Thyroid gland (tissue), 4 donors: Measurements from ENCODE around the gene DIAPH1. TPM values are rescaled to one million over a fixed set of nuclear protein-coding genes. Genes with fewer than 3 reads are reported as not detected.
A peak's percentile ranks its signal among the peaks of the same experiment; 100 is the strongest.

Experiments used
- DNase-seq, 2 donors: peaks; one replicate each; pipeline ENCODE4 v3.0.0-alpha.2; 2019
- H3K27ac ChIP-seq, 3 donors: fragments of 200-600 bp; sonication (generic); 1 replicate in 2 of 3; 2 replicates in 1 of 3; pipeline ENCODE4 v1.5.1; 2016 to 2019; ENCODE audit warnings: mild to moderate bottlenecking in 1 of 3, moderate library complexity in 1 of 3
- H3K27me3 ChIP-seq: fragments of 200-600 bp; sonication (generic); one replicate; pipeline ENCODE4 v1.5.1; 2019
- H3K36me3 ChIP-seq, 2 donors: fragments of 200-600 bp; sonication (generic); one replicate each; pipeline ENCODE4 v1.5.1; 2016 to 2019
- H3K4me1 ChIP-seq, 2 donors: fragments of 200-600 bp; sonication (generic); one replicate each; pipeline ENCODE4 v1.5.1; 2017 to 2019
- H3K4me3 ChIP-seq, 3 donors: fragments of 200-600 bp; sonication (generic); replicated peaks in 1 of 3; 1 replicate in 2 of 3; 2 replicates in 1 of 3; pipeline ENCODE4 v1.5.1; 2016; ENCODE audit warnings: mild to moderate bottlenecking in 1 of 3
- H3K9me3 ChIP-seq: fragments of 200-600 bp; sonication (generic); one replicate; pipeline ENCODE4 v1.5.1; 2017
- CTCF ChIP-seq, 6 experiments: fragments of 200-600 bp in 3 of 6; fragments of 450-650 bp in 3 of 6; sonication (generic) in 3 of 6; IDR thresholded peaks; one replicate each; pipeline ENCODE4 v1.5.1; 2016 to 2019; ENCODE audit warnings: antibody characterized with exemption in 6 of 6, mild to moderate bottlenecking in 2 of 6, inconsistent platforms in 1 of 6, moderate library complexity in 1 of 6
- POLR2A ChIP-seq, 2 donors: fragments of 450-650 bp; IDR thresholded peaks; one replicate each; pipeline ENCODE4 v1.6.1; 2017; ENCODE audit warnings: antibody characterized with exemption in 2 of 2, mild to moderate bottlenecking in 2 of 2, moderate library complexity in 1 of 2
- WGBS, 2 donors: methylation state at CpG; one replicate each; pipeline ENCODE4 v1.1.5; 2017; 5-methylcytosine and 5-hydroxymethylcytosine counted together
- intact Hi-C: fragments of 100-400 bp; cut with DNase I; formaldehyde crosslinking; loops from one replicate; pipeline ENCODE4 v1.15.1; 2023
- total RNA-seq, 4 donors: library from RNA; depleted of rRNA; stranded (reverse); fragments of >200 nt; gene quantifications; one replicate each; pipeline ENCODE4 v1.2.3, GENCODE V29; 2016

DIAPH1 gene
- total RNA-seq, 4 donors from 2014 or later = 82.1 to 103 (median 89.7) TPM

GRCh38 chr5:141558150-141558549 is 60.6 kb downstream of the DIAPH1 start:
- intact Hi-C loops = loop anchor here (5.0 to 10.0 kb wide), 2 partner anchors 83 to 141 kb away; partner anchors contain the start of genes PCDHGB7 and PCDHGC3
- H3K27me3 ChIP-seq = no peaks in the 10 kb centered on the region
- no peak overlapping the region for H3K4me3 ChIP-seq
- WGBS, 2 donors = 50 to 63% methylated on average over 6 of the region's 6 CpGs
- no peaks in the 10 kb centered on the region for H3K36me3 ChIP-seq
- H3K9me3 ChIP-seq = no peaks in the 10 kb centered on the region
- no peak for DNase-seq
- TF ChIP-seq POLR2A (IDR thresholded peaks at IDR 0.05) (no peak), CTCF (IDR thresholded peaks at IDR 0.05) (peak in 1 of 6 experiments; percentile 17)
- H3K27ac ChIP-seq = peak overlapping the region; percentile 47 to 96 (median 92)
- H3K4me1 ChIP-seq = peaks cover 18 to 28% of the 10 kb centered on the region in 2 donors

GRCh38 chr5:141557681-141558136 is 61.1 kb downstream of the DIAPH1 start:
- peak overlapping the region; percentile 31 to 96 (median 92) for H3K27ac ChIP-seq
- no peaks in the 10 kb centered on the region for H3K36me3 ChIP-seq
- peaks cover 18 to 28% of the 10 kb centered on the region in 2 donors for H3K4me1 ChIP-seq
- WGBS, 2 donors = 40 to 58% methylated on average over 11 of the region's 11 CpGs
- no peaks in the 10 kb centered on the region for H3K9me3 ChIP-seq
- H3K27me3 ChIP-seq = no peaks in the 10 kb centered on the region
- intact Hi-C loops = loop anchor here (5.0 to 10.0 kb wide), 2 partner anchors 83 to 140 kb away; partner anchors contain the start of genes PCDHGB7 and PCDHGC3
- DNase-seq = peak; percentile 73 to 81
- H3K4me3 ChIP-seq = peak overlapping the region in 1 of 3 donors; percentile 1
- TF ChIP-seq CTCF (IDR thresholded peaks at IDR 0.05) (peak; percentile 61 to 78 (median 70)), POLR2A (IDR thresholded peaks at IDR 0.05) (no peak)

GRCh38 chr5:141547921-141548320 is 70.9 kb downstream of the DIAPH1 start:
- H3K4me3 ChIP-seq = no peak overlapping the region
- WGBS, 2 donors = 96 to 97% methylated on average over 5 of the region's 5 CpGs
- DNase-seq = no peak
- H3K4me1 ChIP-seq = no peaks in the 10 kb centered on the region
- H3K27ac ChIP-seq = no peak overlapping the region
- H3K27me3 ChIP-seq = no peaks in the 10 kb centered on the region
- no peaks in the 10 kb centered on the region for H3K36me3 ChIP-seq
- no peaks in the 10 kb centered on the region for H3K9me3 ChIP-seq
- intact Hi-C loops = no loop called here
- TF ChIP-seq CTCF (IDR thresholded peaks at IDR 0.05) (no peak), POLR2A (IDR thresholded peaks at IDR 0.05) (no peak)

GRCh38 chr5:141547488-141547887 is 71.3 kb downstream of the DIAPH1 start:
- H3K9me3 ChIP-seq = no peaks in the 10 kb centered on the region
- intact Hi-C loops = no loop called here
- H3K36me3 ChIP-seq = no peaks in the 10 kb centered on the region
- DNase-seq = no peak
- 98 to 100% methylated on average over 1 of the region's 1 CpG for WGBS, 2 donors
- H3K27ac ChIP-seq = no peak overlapping the region
- no peaks in the 10 kb centered on the region for H3K27me3 ChIP-seq
- TF ChIP-seq CTCF (IDR thresholded peaks at IDR 0.05) (no peak), POLR2A (IDR thresholded peaks at IDR 0.05) (no peak)
- H3K4me1 ChIP-seq = no peaks in the 10 kb centered on the region
- no peak overlapping the region for H3K4me3 ChIP-seq

GRCh38 chr5:141543053-141543452 is 75.7 kb downstream of the DIAPH1 start:
- H3K4me1 ChIP-seq = no peaks in the 10 kb centered on the region
- H3K36me3 ChIP-seq = no peaks in the 10 kb centered on the region
- H3K9me3 ChIP-seq = no peaks in the 10 kb centered on the region
- WGBS, 2 donors = 92 to 93% methylated on average over 2 of the region's 2 CpGs
- DNase-seq = no peak
- intact Hi-C loops = no loop called here
- TF ChIP-seq CTCF (IDR thresholded peaks at IDR 0.05) = no peak
- no peak for TF ChIP-seq POLR2A (IDR thresholded peaks at IDR 0.05)
- no peak overlapping the region for H3K27ac ChIP-seq
- H3K27me3 ChIP-seq = no peaks in the 10 kb centered on the region
- no peak overlapping the region for H3K4me3 ChIP-seq
